Measurements from ENCODE around the gene TRIP6.

TRIP6 gene

GRCh38 chr7:100891568-100892247 lies 24.5 kb downstream of the TRIP6 start:
- no peak for DNase-seq

DNA sequence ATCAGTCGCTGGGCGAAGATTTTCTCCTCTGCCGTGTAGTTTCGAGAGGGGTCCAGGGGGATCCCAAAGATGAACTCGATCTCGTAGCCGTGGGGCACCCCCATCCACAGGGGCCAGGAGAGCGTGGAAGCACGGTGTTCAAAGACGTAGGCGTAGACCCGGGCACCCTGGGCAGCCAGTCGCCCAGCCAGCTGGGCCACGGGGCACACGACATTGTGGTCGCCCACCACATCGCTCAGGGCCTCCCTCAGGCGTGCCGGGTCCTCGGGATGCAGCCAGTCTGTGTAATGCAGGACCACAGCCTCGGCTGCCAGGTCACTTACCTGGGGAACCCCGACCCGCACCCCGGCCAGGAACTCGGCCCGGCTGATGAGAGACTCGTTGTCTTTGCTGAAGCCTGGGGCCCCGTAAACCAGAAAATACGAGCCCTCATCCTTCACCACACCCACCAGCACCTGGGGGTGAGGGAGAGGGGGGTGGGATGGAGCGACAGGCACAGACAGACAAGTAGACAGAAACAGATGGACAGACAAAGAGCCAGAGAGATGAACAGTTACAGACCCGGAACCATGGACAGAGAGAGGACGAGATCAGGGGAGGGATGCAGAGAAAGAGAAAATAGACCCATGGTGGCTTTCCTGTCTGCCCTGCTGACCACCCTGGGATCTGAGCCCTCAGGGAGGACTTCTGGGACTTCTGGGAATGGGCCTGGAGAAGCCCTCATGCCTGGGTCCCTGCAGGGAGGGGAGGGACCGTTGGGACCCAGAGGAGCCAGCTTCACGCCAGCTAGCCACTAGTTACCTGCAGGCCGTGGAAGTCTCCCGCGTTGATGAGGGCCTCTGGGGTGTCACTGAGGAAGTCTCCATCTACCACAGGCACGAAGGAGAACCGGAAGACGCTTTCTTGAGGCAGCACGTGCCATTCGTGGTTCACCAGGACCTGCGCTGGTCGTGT lies 25.5 kb downstream of the TRIP6 start:
- DNase-seq, result no peak

GRCh38 chr7:100893318-100893895 lies 26.2 kb downstream of the TRIP6 start:
- DNase-seq, result no peak

DNA sequence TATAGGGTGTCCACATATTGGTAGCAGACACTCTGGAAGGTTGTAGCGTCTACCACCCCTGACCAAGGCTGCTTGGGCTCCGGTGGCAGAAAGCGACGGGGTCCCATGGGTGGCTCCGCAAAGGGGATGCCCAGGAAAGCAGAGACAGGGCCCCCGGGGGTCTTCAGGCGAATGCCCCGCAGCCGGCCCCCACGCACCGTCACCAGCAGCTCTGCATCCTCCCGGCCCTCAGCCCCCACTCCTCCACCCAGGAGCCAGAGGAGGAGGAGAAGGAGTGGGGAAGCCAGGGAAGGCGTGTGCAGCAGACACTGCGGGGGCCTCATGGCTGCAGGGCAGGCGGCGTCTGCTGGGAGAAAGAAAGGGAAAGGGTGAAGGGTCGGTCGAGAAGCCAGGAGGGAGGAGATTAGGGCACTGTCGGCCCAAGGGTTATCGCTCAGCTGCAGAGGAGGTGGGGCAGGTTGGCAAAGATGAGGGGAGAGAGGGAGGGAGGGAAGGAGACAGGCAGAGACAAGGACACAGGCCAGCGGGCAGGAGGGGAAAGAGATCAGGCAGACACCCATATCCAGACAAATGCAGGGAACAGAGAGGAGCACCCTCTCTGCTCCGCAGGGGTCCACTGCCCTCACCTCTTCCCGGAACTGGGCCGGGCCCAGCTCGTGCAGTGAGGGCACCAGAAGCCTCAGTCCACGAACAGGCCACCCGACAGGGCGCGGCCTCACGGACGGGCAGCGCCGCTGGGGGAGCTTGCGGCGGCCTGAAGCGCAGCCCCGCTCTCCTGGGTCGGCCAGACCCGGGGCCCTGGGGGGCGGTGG lies 26.9 kb downstream of the TRIP6 start:
- no peak for DNase-seq

- DNase-seq, result peak; percentile 35 to 64 (median 54)
These were observed 27.9 kb downstream of the TRIP6 start for GRCh38 chr7:100894860-100895700.

DNA sequence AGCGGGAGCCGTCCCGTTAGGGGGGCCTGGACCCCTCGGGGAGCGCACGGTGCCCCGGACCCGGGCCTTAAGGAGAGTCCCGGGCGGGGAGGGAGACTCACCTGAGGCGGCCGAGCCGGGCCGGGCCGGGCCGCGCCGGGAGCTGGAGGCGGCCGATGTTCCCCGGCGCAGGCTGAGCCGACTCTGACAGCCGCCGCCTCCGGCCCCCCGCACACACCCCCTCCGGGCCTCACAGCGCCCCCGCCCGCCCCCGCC lies 28.4 kb downstream of the TRIP6 start, which contains the start of gene ACHE:
Gene ACHE (minus strand): TSS at position 188 of the 255 bp plus-strand sequence. CDS start 1,656 bp downstream, outside the sequence.
- no peak for DNase-seq

GRCh38 chr7:100895956-100896731 lies 29.0 kb downstream of the TRIP6 start:
- peak in 3 of 4 experiments; percentile 29 to 48 (median 40) for DNase-seq

DNA sequence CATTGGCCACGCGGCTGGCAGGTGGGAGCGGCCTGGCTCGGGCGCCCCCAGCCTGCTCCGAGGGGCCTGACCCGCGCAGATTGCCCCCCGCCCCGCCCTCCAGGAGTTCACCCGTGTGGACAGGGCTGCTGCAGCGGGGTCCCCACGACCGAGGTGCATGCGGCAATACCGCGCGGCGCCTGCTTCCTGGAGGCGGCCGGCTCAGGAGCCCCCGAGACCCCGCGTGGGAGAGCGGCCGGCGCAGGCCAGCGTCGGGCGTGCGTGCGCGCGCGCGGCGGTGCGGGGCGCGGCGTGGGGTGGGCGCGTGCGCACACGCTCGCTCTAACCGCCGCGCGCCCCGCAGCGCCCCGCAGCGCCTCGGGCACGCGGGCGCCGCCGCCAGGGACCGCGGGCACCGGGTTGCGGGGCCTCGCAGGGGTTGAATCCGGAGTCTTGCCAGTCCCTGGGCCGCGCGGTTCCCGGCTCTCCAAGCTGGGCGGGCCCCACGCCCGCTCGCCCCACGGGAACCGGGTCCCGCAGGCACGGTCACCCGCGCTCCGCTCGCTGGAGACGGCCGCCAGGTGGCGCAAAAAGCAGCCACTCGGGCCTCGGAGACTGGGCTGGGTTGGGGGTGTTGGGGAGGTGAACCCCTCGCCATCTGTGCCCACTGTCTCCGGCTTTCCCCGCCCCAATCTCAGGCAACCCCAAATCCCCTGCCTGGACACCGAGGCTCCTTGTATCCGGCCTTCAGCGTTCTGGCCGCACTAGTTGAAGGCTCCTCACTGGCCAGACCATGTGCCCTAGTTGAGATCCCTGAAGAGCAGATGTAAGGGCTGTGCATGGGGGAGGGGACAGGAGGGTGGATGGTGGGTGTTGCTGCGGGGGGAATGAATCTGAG lies 29.8 kb downstream of the TRIP6 start:
- DNase-seq, result peak in 3 of 4 experiments; percentile 33 to 77 (median 69)

- no peak for DNase-seq
These were observed 30.7 kb downstream of the TRIP6 start for GRCh38 chr7:100897772-100898454.

GRCh38 chr7:100899432-100899831 lies 32.2 kb downstream of the TRIP6 start:
- no peak for DNase-seq

DNA sequence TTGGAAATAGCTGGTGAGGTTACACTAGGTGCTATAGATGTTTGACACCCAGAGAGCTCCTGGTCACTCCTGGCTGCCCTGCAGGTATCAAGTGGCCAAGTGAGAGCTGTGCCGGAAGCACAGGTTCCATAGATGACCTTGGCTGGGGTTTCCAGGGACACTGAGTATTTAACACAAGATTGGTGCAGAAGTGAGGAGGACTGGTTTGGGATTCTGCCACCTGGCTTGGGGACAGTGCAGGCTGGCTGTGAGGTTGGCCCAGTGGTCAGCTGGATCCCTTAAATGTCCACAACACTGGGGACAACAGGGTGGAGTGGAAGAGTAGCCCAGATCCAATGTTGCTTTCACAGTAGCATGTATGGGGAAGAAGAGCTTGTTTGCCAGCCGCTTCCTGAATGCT lies 33.8 kb downstream of the TRIP6 start:
- no peak for DNase-seq

- no peak for DNase-seq
These were observed 34.7 kb downstream of the TRIP6 start for GRCh38 chr7:100901921-100902332.

- DNase-seq, result no peak
These were observed 35.5 kb downstream of the TRIP6 start for GRCh38 chr7:100902638-100903037.

- DNase-seq, result no peak
These were observed 41.3 kb downstream of the TRIP6 start for GRCh38 chr7:100908512-100908911.

- peak; percentile 78 to 92 (median 82) for DNase-seq
These were observed 43.3 kb downstream of the TRIP6 start for GRCh38 chr7:100910443-100910842.

DNA sequence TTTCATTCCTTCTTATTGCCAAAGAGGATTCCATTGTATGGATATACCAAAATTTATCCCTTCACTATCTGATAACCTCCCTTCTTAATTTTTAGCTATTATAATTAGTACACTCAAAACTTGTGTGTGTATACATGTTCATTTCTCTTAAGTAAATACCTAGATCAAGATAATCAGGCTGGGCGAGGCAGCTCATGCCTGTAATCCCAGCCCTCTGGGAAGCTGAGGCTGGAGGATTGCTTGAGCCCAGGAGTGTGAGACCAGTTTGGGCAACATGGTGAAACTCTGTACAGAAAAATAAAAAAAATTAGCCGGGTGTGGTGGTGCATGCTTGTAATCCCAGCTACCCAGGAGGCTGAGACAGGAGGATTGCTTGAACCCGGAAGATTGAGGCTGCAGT lies 44.3 kb downstream of the TRIP6 start:
- DNase-seq, result no peak

DNA sequence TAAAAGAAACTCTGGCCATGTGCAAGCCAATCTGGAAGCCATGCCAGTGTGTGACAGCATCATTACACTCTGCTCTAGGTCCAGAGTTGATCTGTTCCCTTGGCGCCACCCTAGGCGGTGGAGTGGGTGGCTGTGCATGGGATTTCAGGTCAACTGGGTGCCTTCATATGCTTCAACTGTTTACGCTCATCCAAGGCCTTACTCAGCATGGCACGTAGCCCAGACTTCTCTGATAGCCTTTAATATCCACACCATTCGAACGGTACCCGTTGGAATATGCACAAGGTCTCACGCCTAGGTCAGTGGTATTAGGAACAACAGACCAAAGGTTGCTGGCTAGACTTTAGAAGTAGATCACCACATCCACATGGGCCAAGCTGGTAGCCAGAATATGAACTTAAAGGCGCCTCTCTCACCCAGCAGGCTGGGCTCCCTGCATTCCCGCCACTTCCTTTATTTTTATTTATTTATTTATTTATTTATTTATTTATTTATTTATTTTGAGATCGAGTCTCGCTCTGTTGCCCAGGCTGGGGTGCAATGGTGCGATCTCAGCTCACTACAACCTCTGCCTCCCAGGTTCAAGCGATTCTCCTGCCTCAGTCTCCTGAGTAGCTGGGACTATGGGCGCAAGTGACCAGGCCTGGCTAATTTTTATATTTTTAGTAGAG lies 47.2 kb downstream of the TRIP6 start:
- DNase-seq, result peak in 1 of 4 experiments; percentile 20

GRCh38 chr7:100914879-100915447 lies 47.8 kb downstream of the TRIP6 start:
- DNase-seq, result peak; percentile 59 to 83 (median 70)

Measured in suppressor macrophage (primary cell).